T-cell (primary cell): ENCODE data around the gene ARL6IP4. TPM values are rescaled to one million over a fixed set of nuclear protein-coding genes. Genes with fewer than 3 reads are reported as not detected.

Source experiments
- ATAC-seq, 4 experiments: fragments of 200-7000 bp in 3 of 4; fragments of 150-1000 bp in 1 of 4; cut with Tn5 transposase; replicated peaks in 1 of 4; 1 replicate in 3 of 4; 2 replicates in 1 of 4; pipeline ENCODE4 v1.10.0; 2021; ENCODE audit warnings: moderate library complexity in 3 of 4, mild to moderate bottlenecking in 2 of 4, moderate number of reproducible peaks in 1 of 4
- CTCF ChIA-PET, 2 donors: fragments of 300-600 bp; sonication (Branson Sonifier 250); formaldehyde crosslinking; loops; one replicate each; lab custom pipeline; 2022; ENCODE audit warnings: antibody characterized with exemption in 2 of 2; lab: Charles Lee
- POLR2A ChIA-PET, 2 donors: fragments of 300-600 bp; sonication (Branson Sonifier 250); formaldehyde crosslinking; loops; one replicate each; lab custom pipeline; 2022; ENCODE audit warnings: antibody characterized with exemption in 2 of 2; lab: Charles Lee
- DNase-seq, 35 experiments: peaks; one replicate each; pipeline versions ENCODE4 v3.0.0 to v3.0.0-alpha.2; 2013 to 2023
- H3K27ac ChIP-seq: one replicate; pipeline ENCODE4 v1.5.1; 2013; ENCODE audit warnings: low read length
- H3K27me3 ChIP-seq, 2 experiments: replicated peaks in 1 of 2; 1 replicate in 1 of 2; 2 replicates in 1 of 2; pipeline versions ENCODE4 v1.6.1 to v1.7.0; 2013; ENCODE audit warnings: low read length in 1 of 2, mixed read lengths in 1 of 2; ENCODE audit not compliant: control insufficient read depth in 2 of 2, insufficient read depth in 2 of 2; ENCODE audit errors: extremely low read depth in 1 of 2
- H3K36me3 ChIP-seq, 2 donors: 1 replicate in 1 of 2; 2 replicates in 1 of 2; pipeline versions ENCODE4 v1.6.1 to v1.7.0; 2013; ENCODE audit warnings: low read length in 1 of 2; ENCODE audit not compliant: control insufficient read depth in 2 of 2, insufficient read depth in 1 of 2; ENCODE audit errors: extremely low read depth in 1 of 2
- H3K4me1 ChIP-seq, 2 experiments: 1 replicate in 1 of 2; 2 replicates in 1 of 2; pipeline versions ENCODE4 v1.6.1 to v1.7.0; 2013; ENCODE audit warnings: low read length in 2 of 2, mixed read lengths in 1 of 2; ENCODE audit not compliant: insufficient read depth in 2 of 2, control insufficient read depth in 1 of 2; ENCODE audit errors: extremely low read depth in 1 of 2
- H3K4me3 ChIP-seq, 2 donors: 1 replicate in 1 of 2; 2 replicates in 1 of 2; pipeline versions ENCODE4 v1.5.1 to v1.7.0; 2013; ENCODE audit warnings: mild to moderate bottlenecking in 2 of 2, low read length in 1 of 2, moderate library complexity in 1 of 2; ENCODE audit not compliant: control insufficient read depth in 1 of 2; ENCODE audit errors: extremely low read depth in 1 of 2
- H3K9me3 ChIP-seq: 2 replicates; pipeline ENCODE4 v1.7.0; 2013
- H3K27ac Mint-ChIP-seq, 2 donors: one replicate each; pipeline ENCODE4 v1.8.0; 2020 to 2021; ENCODE audit warnings: mild to moderate bottlenecking in 2 of 2, mixed read lengths in 2 of 2
- H3K27me3 Mint-ChIP-seq, 2 donors: one replicate each; pipeline ENCODE4 v1.8.0; 2021 to 2022; ENCODE audit warnings: mixed read lengths in 2 of 2
- H3K36me3 Mint-ChIP-seq: one replicate; pipeline ENCODE4 v1.8.0; 2021; ENCODE audit warnings: mixed read lengths
- H3K4me1 Mint-ChIP-seq, 3 donors: one replicate each; pipeline ENCODE4 v1.8.0; 2020 to 2022; ENCODE audit warnings: mixed read lengths in 3 of 3, mild to moderate bottlenecking in 1 of 3
- H3K4me3 Mint-ChIP-seq, 3 donors: one replicate each; pipeline ENCODE4 v1.8.0; 2020 to 2022; ENCODE audit warnings: mild to moderate bottlenecking in 3 of 3, mixed read lengths in 3 of 3, moderate library complexity in 3 of 3
- H3K9me3 Mint-ChIP-seq, 3 donors: one replicate each; pipeline ENCODE4 v1.8.0; 2020 to 2022; ENCODE audit warnings: mixed read lengths in 3 of 3
- WGBS: methylation state at CpG from one replicate; pipeline ENCODE4 v1.1.5; 2013; ENCODE audit warnings: missing lambda C conversion rate; ENCODE audit not compliant: insufficient coverage; 5-methylcytosine and 5-hydroxymethylcytosine counted together
- total RNA-seq, 35 experiments: library from RNA in 6 of 35; stranded (reverse) in 6 of 35; fragments of 120-200 nt in 1 of 35; gene quantifications; one replicate each; pipeline versions ENCODE4 v1.2.1 to v1.2.4 and lab custom pipeline; 2013 to 2026

ARL6IP4 gene
- total RNA-seq, 5 donors from 2014 or later (not counting 1 experiment from before 2014, with no cell fraction given): 134 to 231 (median 204) TPM

DNA sequence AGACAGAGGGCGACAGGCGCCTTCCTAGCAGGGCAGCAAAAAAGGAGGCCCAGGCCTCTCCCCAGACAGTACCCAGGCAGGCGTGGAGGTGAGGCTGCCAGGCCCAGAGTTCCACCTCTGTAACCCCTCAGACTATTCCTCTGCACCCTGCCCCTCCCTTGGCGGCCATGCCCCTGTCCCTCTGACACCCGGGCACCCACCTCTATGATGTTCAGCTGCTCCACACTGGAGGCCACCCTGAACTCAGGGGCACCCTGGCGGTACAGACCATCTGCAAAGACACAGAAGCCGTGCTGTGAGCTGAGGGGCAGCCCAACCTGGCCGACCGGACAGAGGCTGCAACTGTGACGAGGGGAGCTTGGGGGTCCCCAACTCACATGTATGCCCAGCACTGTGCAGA, 20.1 kb downstream of the ARL6IP4 start:
- ATAC-seq (no peak), DNase-seq (no peak)
- Histone ChIP-seq H3K27ac (no peak overlapping the region), H3K4me1 (no peaks in the 10 kb centered on the region), H3K4me3 (no peak overlapping the region), H3K27me3 (peaks cover 0 to 2% of the 10 kb centered on the region in 2 experiments), H3K36me3 (peaks cover 27 to 33% of the 10 kb centered on the region in 2 donors), H3K9me3 (no peaks in the 10 kb centered on the region)
- Mint-ChIP-seq H3K27ac (no peak overlapping the region), H3K4me3 (no peak overlapping the region), H3K4me1 (no peaks in the 10 kb centered on the region), H3K36me3 (peaks cover 8% of the 10 kb centered on the region), H3K27me3 (no peaks in the 10 kb centered on the region), H3K9me3 (no peaks in the 10 kb centered on the region)
- CTCF ChIA-PET: no interaction called here
- POLR2A ChIA-PET: no interaction called here
- whole genome bisulfite sequencing: 94% methylated on average over 10 of the region's 10 CpGs

DNA sequence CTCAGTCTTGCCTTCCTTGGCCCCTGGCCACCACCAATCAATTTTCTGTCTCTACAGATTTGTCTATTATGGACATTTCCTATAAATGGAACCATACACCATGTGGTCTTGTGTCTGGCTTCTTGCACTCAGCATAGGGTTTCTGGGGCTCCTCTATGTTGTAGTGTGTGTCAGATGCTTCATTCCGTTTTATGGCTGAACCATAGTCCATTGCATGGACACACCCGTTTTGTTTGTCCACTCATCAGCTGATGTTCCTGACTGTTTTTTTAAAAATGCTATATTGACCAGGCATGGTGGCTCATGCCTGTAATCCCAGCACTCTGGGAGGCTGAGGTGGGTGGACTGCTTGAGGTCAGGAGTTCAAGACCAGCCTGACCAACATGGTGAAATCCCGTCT, 21.0 kb downstream of the ARL6IP4 start:
- Histone ChIP-seq H3K27me3 (peaks cover 0 to 2% of the 10 kb centered on the region in 2 experiments), H3K36me3 (peaks cover 27 to 30% of the 10 kb centered on the region in 2 donors), H3K4me3 (no peak overlapping the region), H3K4me1 (no peaks in the 10 kb centered on the region), H3K9me3 (no peaks in the 10 kb centered on the region), H3K27ac (no peak overlapping the region)
- H3K9me3 Mint-ChIP-seq: no peaks in the 10 kb centered on the region
- no peaks in the 10 kb centered on the region for H3K4me1 Mint-ChIP-seq
- ChIA-PET POLR2A (interaction anchor here in 1 of 2 donors (0.5 kb wide), 1 partner anchor 15 kb away, joined by 3 read pairs; no protein-coding TSS in a partner anchor), CTCF (no interaction called here)
- WGBS: 80% methylated on average over 2 of the region's 3 CpGs
- ATAC-seq (no peak), DNase-seq (no peak)
- H3K27me3 Mint-ChIP-seq: no peaks in the 10 kb centered on the region
- no peak overlapping the region for H3K27ac Mint-ChIP-seq
- peaks cover 8% of the 10 kb centered on the region for H3K36me3 Mint-ChIP-seq
- H3K4me3 Mint-ChIP-seq: no peak overlapping the region

DNA sequence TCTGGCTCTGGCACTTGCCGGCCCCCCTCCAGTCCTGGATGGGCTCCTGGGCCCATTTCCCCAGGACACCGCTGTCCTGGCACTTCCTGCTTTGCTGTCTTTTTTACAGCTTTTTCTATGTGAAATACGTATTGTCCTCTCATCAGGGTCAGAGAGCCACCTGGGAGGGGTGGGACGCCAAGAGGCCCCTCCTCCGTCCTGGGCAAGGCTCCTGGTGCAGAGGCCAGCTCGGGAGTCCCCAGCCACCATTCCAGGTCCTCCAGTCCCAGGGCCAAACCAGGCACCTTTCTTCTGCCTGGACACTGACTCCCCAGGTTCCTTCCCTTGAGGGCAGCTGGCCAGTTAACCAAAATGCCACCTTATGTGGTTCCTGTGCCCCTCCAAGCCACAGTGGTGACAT, 22.8 kb downstream of the ARL6IP4 start:
- H3K9me3 Mint-ChIP-seq: no peaks in the 10 kb centered on the region
- H3K27me3 ChIP-seq: peaks cover 0 to 2% of the 10 kb centered on the region in 2 experiments
- H3K27me3 Mint-ChIP-seq: no peaks in the 10 kb centered on the region
- H3K4me3 Mint-ChIP-seq: no peak overlapping the region
- H3K27ac ChIP-seq: no peak overlapping the region
- H3K36me3 ChIP-seq: peaks cover 27 to 29% of the 10 kb centered on the region in 2 donors
- DNase-seq (no peak), ATAC-seq (no peak)
- POLR2A ChIA-PET: no interaction called here
- H3K4me1 Mint-ChIP-seq: no peaks in the 10 kb centered on the region
- CTCF ChIA-PET: no interaction called here
- no peaks in the 10 kb centered on the region for H3K4me1 ChIP-seq
- no peak overlapping the region for H3K4me3 ChIP-seq
- peak overlapping the region in 1 of 2 donors; percentile 39 for H3K27ac Mint-ChIP-seq
- peaks cover 6% of the 10 kb centered on the region for H3K36me3 Mint-ChIP-seq
- H3K9me3 ChIP-seq: no peaks in the 10 kb centered on the region
- 85% methylated on average over 6 of the region's 6 CpGs for WGBS

DNA sequence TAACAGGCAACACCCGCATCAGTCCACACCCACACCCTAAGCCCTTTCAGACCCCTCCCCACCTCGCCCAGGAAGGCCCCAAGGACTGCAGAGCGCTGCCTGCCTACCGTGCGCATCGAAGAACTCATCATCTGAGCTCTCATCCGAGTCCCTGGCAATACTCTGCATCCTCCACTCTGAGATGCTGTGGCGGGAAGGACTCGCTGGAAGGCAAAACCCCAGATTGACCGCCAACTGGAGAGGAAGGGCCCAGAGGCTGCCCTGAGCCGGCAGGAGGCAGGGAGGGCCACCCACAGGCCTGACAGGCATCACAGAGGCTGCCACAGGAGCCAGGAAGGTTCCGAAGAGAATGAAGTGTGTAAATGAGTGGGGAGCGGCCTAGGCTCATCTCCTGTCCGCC, 23.8 kb downstream of the ARL6IP4 start:
- ChIA-PET POLR2A (no interaction called here), CTCF (no interaction called here)
- Histone ChIP-seq H3K27me3 (peaks cover 0 to 2% of the 10 kb centered on the region in 2 experiments), H3K27ac (no peak overlapping the region), H3K4me3 (no peak overlapping the region), H3K36me3 (peaks cover 27 to 35% of the 10 kb centered on the region in 2 donors), H3K9me3 (no peaks in the 10 kb centered on the region), H3K4me1 (no peaks in the 10 kb centered on the region)
- Mint-ChIP-seq H3K9me3 (no peaks in the 10 kb centered on the region), H3K36me3 (peaks cover 8% of the 10 kb centered on the region), H3K4me3 (no peak overlapping the region), H3K27ac (no peak overlapping the region), H3K27me3 (no peaks in the 10 kb centered on the region), H3K4me1 (no peaks in the 10 kb centered on the region)
- no peak for DNase-seq
- 89% methylated on average over 12 of the region's 14 CpGs for WGBS
- no peak for ATAC-seq

DNA sequence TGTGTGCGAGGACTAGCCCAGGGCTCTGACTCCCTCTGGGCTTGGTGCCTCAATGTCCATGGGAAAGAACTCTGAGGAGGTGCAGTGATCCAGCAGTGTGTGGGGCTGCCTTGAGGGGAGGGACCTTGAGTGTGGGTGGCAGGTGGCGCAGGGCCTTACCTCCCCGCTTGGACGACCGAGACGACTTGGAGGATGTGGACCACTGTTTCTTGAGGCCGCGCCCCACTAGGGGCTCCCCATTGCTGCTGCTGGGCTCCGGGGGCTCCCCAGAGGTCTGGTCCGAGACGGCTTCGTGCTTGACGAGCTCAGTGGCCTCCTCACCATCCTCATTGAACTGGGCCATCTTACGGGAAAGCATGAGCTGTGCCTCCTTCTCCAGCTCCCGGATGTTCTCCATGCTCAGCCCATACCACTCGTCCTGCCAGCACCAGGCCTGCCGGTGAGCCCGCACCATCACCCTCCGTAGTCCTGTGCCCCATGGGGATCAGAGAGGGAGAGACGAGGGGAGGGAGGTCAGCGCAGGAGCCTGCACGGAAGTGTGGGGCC, 24.7 kb downstream of the ARL6IP4 start:
- Mint-ChIP-seq H3K36me3 (peaks cover 12% of the 10 kb centered on the region), H3K27me3 (no peaks in the 10 kb centered on the region), H3K4me1 (no peaks in the 10 kb centered on the region), H3K27ac (no peak overlapping the region), H3K9me3 (no peaks in the 10 kb centered on the region), H3K4me3 (no peak overlapping the region)
- DNase-seq (no peak), ATAC-seq (no peak)
- H3K9me3 ChIP-seq: no peaks in the 10 kb centered on the region
- 97% methylated on average over 20 of the region's 22 CpGs for WGBS
- H3K27ac ChIP-seq: no peak overlapping the region
- POLR2A ChIA-PET: no interaction called here
- H3K4me1 ChIP-seq: no peaks in the 10 kb centered on the region
- peaks cover 0 to 2% of the 10 kb centered on the region in 2 experiments for H3K27me3 ChIP-seq
- H3K4me3 ChIP-seq: no peak overlapping the region
- H3K36me3 ChIP-seq: peaks cover 20 to 36% of the 10 kb centered on the region in 2 donors
- CTCF ChIA-PET: no interaction called here

DNA sequence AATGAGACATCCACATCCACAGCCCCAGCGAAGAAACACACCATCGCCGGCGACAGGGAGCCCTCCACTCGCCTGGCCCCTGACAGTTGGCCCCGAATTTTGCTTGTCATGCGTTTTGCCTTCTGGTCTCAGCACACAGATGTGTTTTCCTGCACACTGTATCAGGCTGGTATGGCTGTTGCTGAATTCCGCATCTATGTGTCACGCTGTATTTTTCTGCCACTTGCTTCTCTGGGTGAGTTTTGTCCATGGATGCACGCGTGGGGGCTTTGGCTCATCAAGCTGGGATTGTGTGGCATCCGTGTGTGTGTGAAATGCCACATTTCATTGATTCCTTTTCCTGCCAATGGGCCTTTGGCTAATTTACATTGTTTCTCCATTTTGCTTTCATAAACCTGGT, 26.5 kb downstream of the ARL6IP4 start:
- H3K27me3 Mint-ChIP-seq: no peaks in the 10 kb centered on the region
- no peaks in the 10 kb centered on the region for H3K9me3 Mint-ChIP-seq
- Histone ChIP-seq H3K4me3 (no peak overlapping the region), H3K9me3 (no peaks in the 10 kb centered on the region), H3K27me3 (no peaks in the 10 kb centered on the region), H3K4me1 (no peaks in the 10 kb centered on the region), H3K27ac (no peak overlapping the region), H3K36me3 (peaks cover 22 to 30% of the 10 kb centered on the region in 2 donors)
- ChIA-PET POLR2A (no interaction called here), CTCF (no interaction called here)
- peaks cover 10% of the 10 kb centered on the region for H3K36me3 Mint-ChIP-seq
- ATAC-seq: no peak
- 86% methylated on average over 12 of the region's 12 CpGs for WGBS
- H3K4me1 Mint-ChIP-seq: no peaks in the 10 kb centered on the region
- no peak overlapping the region for H3K4me3 Mint-ChIP-seq
- DNase-seq: no peak
- no peak overlapping the region for H3K27ac Mint-ChIP-seq
